Lung (tissue), 12 donors: ENCODE data around the gene THAP4. TPM values are rescaled to one million over a fixed set of nuclear protein-coding genes. Genes with fewer than 3 reads are reported as not detected.

ENCODE experiments used
- ATAC-seq: fragments of 200-7000 bp; cut with Tn5 transposase; one replicate; pipeline ENCODE4 v1.9.1; 2020; ENCODE audit warnings: moderate number of reproducible peaks; ENCODE audit not compliant: insufficient read depth, low FRiP score
- DNase-seq, 3 donors: peaks; one replicate each; pipeline ENCODE4 v3.0.0-alpha.2; 2013 to 2017
- H3K27ac ChIP-seq, 2 donors: one replicate each; pipeline ENCODE4 v1.5.1; 2013; ENCODE audit warnings: mild to moderate bottlenecking in 2 of 2, moderate library complexity in 2 of 2, control low read depth in 1 of 2, inconsistent platforms in 1 of 2, low read depth in 1 of 2, low read length in 1 of 2
- H3K27me3 ChIP-seq, 3 donors: one replicate each; pipeline ENCODE4 v1.5.1; 2013; ENCODE audit warnings: low read length in 2 of 3; ENCODE audit not compliant: control insufficient read depth in 3 of 3, insufficient read depth in 3 of 3
- H3K36me3 ChIP-seq, 4 donors: one replicate each; pipeline ENCODE4 v1.5.1; 2013; ENCODE audit warnings: low read length in 4 of 4, mild to moderate bottlenecking in 1 of 4, moderate library complexity in 1 of 4; ENCODE audit not compliant: control insufficient read depth in 4 of 4, insufficient read depth in 4 of 4
- H3K4me1 ChIP-seq, 5 donors: one replicate each; pipeline ENCODE4 v1.5.1; 2013; ENCODE audit warnings: low read length in 5 of 5, mild to moderate bottlenecking in 2 of 5, moderate library complexity in 1 of 5; ENCODE audit not compliant: control insufficient read depth in 5 of 5, insufficient read depth in 5 of 5
- H3K4me3 ChIP-seq: one replicate; pipeline ENCODE4 v1.5.1; 2013; ENCODE audit warnings: mild to moderate bottlenecking, control low read depth, moderate library complexity
- H3K9ac ChIP-seq, 2 donors: one replicate each; pipeline ENCODE4 v1.5.1; 2013; ENCODE audit warnings: low read length in 2 of 2, control low read depth in 1 of 2; ENCODE audit not compliant: insufficient read depth in 1 of 2
- H3K9me3 ChIP-seq, 4 donors: one replicate each; pipeline ENCODE4 v1.5.1; 2013; ENCODE audit warnings: low read length in 3 of 4, mild to moderate bottlenecking in 1 of 4, moderate library complexity in 1 of 4; ENCODE audit not compliant: control insufficient read depth in 4 of 4, insufficient read depth in 3 of 4
- WGBS, 2 donors: extraction: QIAGEN DNeasy Blood & Tissue Kit; methylation state at CpG; one replicate each; pipeline ENCODE4 v1.1.7; 2013; 5-methylcytosine and 5-hydroxymethylcytosine counted together
- polyA plus RNA-seq, 2 donors: library from polyadenylated mRNA; stranded (reverse); fragments of 200-250 nt; gene quantifications; one replicate each; pipeline ENCODE4 v1.2.1, GENCODE V29; 2013
- total RNA-seq, 2 donors: library from RNA; depleted of rRNA in 1 of 2; stranded (reverse); fragments of >200 nt in 1 of 2; gene quantifications; one replicate each; pipeline ENCODE4 v1.2.1, GENCODE V29; 2014 to 2021
- TF ChIP-seq, protein P1 (sequence below): IDR thresholded peaks from 2 replicates; pipeline ENCODE4 v1.5.1; 2012; ENCODE audit warnings: mild to moderate bottlenecking; ENCODE audit errors: control extremely low read depth, extremely low read depth
- donor health status: control.
- donor health status: control.
- donor health status: Bipolar disorder and iron deficiency.
- donor health status: healthy.
- donor health status: DM: yes; HTN: yes; CAD: no.

THAP4 gene
- total and polyA plus RNA-seq, 4 donors: 40.0 to 53.7 (median 45.0) TPM

- H3K36me3 ChIP-seq: peaks cover 12 to 56% (median 27%) of the 10 kb centered on the region in 4 donors
- no peak for ATAC-seq
- no peak overlapping the region for H3K9ac ChIP-seq
- H3K4me3 ChIP-seq: no peak overlapping the region
- TF ChIP-seq, protein P1, sequence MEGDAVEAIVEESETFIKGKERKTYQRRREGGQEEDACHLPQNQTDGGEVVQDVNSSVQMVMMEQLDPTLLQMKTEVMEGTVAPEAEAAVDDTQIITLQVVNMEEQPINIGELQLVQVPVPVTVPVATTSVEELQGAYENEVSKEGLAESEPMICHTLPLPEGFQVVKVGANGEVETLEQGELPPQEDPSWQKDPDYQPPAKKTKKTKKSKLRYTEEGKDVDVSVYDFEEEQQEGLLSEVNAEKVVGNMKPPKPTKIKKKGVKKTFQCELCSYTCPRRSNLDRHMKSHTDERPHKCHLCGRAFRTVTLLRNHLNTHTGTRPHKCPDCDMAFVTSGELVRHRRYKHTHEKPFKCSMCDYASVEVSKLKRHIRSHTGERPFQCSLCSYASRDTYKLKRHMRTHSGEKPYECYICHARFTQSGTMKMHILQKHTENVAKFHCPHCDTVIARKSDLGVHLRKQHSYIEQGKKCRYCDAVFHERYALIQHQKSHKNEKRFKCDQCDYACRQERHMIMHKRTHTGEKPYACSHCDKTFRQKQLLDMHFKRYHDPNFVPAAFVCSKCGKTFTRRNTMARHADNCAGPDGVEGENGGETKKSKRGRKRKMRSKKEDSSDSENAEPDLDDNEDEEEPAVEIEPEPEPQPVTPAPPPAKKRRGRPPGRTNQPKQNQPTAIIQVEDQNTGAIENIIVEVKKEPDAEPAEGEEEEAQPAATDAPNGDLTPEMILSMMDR: no peak
- H3K4me1 ChIP-seq: no peaks in the 10 kb centered on the region
- 90 to 98% methylated on average over 2 of the region's 2 CpGs for WGBS, 2 donors
- H3K9me3 ChIP-seq: peaks cover 0 to 19% (median 4%) of the 10 kb centered on the region in 4 donors
- no peak for DNase-seq
- no peak overlapping the region for H3K27ac ChIP-seq
- no peaks in the 10 kb centered on the region for H3K27me3 ChIP-seq
Measured at GRCh38 chr2:241586564-241587264, 50.2 kb downstream of the THAP4 start.

DNA sequence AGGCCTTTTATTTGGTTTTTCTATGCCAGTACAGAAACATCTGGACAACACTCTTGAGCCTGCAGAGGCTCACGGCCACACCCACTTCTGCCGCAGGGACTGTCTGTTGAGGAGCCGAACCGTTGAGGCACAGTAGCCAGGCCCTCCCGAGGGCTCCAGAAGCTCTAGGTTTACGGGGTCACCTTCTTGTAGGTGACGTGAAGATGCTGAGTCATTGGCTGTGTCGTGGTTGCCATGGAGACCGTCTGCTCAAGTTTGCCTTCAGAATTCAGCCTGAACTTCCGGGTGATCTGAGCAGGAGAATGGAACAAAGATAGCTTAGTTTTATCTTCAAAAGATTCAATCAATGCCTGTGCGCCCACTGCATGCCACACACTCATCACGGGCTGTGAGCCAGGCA lies 52.5 kb downstream of the THAP4 start:
- Histone ChIP-seq H3K9me3 (peaks cover 0 to 19% (median 4%) of the 10 kb centered on the region in 4 donors), H3K27ac (no peak overlapping the region), H3K4me1 (no peaks in the 10 kb centered on the region), H3K4me3 (no peak overlapping the region), H3K36me3 (peaks cover 12 to 56% (median 27%) of the 10 kb centered on the region in 4 donors), H3K9ac (no peak overlapping the region), H3K27me3 (no peaks in the 10 kb centered on the region)
- no peak for ATAC-seq
- TF ChIP-seq, protein P1: no peak
- DNase-seq: no peak
- WGBS, 2 donors: 94 to 98% methylated on average over 12 of the region's 12 CpGs

DNA sequence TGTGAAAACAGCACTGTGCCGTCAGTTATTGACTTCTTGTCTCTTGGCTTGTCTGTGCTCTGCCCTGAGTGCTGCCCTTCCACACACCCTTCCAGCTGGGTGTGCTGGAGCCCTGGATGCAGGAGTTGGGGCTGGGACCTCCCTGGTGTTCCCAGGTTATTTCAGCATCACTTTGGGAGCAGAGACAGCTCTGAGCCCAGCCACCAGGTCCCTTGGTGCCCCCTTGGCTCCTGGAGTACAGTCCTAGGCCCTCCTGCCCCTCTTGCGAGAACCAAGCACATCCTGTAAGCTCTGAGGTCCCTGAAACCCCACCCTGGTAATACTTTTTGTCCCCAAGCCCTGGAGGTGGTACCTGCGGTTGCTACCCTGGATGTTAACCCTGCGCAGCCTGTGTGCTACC lies 54.2 kb downstream of the THAP4 start:
- Histone ChIP-seq H3K9ac (no peak overlapping the region), H3K27ac (no peak overlapping the region), H3K36me3 (peaks cover 12 to 53% (median 27%) of the 10 kb centered on the region in 4 donors), H3K9me3 (peaks cover 0 to 16% (median 4%) of the 10 kb centered on the region in 4 donors), H3K4me3 (no peak overlapping the region), H3K4me1 (peaks cover 0 to 11% (median 3%) of the 10 kb centered on the region in 5 donors), H3K27me3 (no peaks in the 10 kb centered on the region)
- WGBS, 2 donors: 98 to 100% methylated on average over 4 of the region's 4 CpGs
- DNase-seq (no peak), ATAC-seq (no peak)
- TF ChIP-seq, protein P1: no peak
